GM18505 (cell line): ENCODE results near the gene LRRC8C.

ENCODE experiments used
- ATAC-seq: cut with Tn5 transposase; IDR thresholded peaks from one replicate; pipeline ENCODE4 v1.9.1; 2021; ENCODE audit not compliant: unreplicated experiment
- POLR2A ChIP-seq: IDR thresholded peaks from 4 replicates; pipeline ENCODE4 v1.6.1; 2011; ENCODE audit warnings: borderline replicate concordance; ENCODE audit not compliant: insufficient read depth, insufficient read length; ENCODE audit errors: extremely low read depth

Gene LRRC8C

DNA sequence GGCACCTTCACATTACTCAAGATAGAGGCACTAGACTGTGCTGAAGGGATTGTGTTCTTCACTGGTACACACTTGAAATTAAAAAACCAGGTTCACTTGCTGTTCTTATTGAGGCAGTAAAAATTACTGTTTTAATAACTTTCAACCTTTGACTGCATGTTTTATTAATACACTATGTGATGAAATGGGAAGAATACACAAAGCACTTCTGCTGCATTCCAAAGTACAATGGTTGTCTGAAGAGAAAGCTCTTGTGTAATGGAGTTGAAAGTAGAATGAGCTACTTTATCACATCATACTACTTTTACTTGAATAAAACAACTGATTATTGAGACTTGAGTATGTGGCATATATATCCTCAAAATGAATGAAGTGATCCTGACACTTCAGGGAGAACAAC lies 49.7 kb downstream of the LRRC8C start:
- TF ChIP-seq POLR2A = no peak
- no peak for ATAC-seq

DNA sequence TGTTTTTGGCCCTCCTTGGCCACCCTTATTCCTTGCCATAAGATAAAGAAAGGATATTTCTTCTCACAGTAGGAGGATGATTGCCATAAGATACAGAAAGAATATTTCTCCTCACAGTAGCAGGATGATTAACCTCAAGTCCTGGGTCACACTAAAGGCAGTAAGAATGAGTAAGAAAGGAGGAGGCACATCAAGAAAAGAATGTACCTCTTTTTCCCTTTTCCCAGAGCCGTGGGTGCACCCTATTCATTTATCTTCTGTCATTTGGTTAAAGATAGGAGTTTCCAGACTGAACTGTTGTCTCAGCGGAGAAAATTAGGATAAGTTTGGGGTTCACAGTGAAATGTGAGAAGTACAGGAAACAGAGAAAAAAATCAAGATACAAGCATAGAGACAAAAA lies 52.5 kb downstream of the LRRC8C start:
- ATAC-seq = no peak
- TF ChIP-seq POLR2A = no peak

DNA sequence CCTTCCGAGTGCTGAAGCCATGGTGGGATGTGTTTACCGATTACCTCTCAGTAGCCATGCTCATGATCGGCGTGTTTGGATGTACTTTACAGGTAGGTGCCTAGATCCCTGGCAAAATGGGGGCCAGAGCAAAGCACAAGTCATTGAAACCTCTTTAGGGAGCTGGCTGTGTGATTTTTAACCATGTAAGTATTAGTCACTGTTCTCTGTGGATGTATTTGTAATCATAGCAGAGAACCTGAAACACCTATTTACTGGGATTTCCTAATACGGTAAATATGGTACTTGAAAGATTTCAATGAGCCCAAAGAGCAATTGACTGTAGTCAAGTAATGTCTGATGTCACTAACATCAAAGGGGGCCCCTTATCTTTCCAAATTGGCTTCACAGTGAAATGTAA lies 53.6 kb downstream of the LRRC8C start:
- no peak for ATAC-seq
- TF ChIP-seq POLR2A = no peak

DNA sequence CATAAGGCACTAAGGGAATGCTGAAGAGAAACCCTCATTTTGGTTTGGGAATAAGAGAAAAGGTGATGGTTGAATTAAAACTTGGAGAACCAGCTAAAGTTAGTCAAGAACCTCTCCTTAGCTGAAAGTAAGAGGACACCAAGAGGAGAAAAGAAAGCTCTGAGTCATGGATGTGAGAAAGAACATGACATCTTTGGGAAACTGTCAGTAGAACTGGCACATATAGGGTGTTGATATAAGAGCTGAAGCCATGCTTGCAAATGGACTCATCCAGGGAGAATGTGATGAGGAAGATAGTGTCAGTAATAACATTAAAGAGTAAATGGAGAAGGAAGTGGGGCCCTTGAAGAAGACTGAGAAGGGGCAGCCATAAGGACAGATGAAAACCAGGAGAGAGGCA lies 54.3 kb downstream of the LRRC8C start:
- TF ChIP-seq POLR2A = no peak
- ATAC-seq = no peak

DNA sequence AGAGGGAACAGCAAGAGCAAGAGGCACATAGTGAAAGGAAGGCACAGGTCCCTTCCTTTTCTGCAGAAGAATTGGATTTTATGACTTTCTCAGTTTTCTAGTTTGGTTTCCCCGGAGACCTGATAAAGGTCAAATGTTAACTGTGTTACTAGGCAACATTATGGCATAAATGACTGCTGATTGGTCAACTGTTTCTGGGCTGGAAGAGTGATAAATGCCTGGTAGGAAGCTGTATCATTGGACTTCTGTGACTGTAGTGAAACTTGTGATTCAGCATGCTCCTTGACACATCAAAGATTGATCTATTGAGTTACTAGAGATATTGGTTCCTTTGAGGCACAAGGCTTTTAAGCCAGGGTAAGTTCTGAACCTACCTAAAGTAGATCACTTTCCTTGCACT lies 55.7 kb downstream of the LRRC8C start:
- no peak for TF ChIP-seq POLR2A
- ATAC-seq = no peak

DNA sequence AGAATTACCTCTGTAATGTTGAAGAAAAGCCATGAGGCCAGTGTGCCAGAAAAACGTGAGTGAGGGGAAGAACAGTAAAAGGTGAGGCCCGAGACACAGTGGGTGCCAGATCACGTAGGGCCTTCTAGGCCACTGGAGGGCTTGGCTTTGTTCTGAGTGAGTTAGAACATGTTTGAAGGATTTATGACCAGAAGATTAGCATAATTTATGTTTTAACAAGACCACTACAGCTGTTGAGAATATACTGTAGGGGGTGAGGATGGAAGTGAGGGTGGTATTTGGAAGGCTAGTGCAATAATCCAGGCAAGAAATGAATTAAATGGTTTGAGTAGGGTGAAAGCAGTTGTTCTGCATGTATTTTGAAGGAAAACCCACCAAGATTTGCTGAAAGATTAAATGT lies 56.3 kb downstream of the LRRC8C start:
- ATAC-seq = no peak
- no peak for TF ChIP-seq POLR2A

DNA sequence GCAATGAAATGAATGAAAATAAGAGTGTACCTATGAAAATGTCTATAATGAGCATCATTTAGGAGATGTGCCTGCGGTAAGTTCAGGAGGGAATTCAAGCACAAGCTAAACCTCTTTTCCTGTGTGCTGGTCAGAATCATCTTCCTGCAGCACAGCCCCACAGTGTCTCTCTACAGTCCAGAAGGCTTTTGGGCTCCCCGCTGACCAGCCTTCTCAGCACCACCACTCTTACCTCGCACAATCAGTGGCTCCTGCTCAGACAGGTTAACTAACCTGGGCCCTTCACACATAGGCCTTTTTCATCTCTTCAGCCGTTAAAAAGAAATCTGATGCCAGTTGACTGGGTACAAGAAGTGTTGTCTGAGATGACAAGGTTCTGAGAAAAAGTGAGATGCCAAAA lies 57.7 kb downstream of the LRRC8C start:
- ATAC-seq = no peak

DNA sequence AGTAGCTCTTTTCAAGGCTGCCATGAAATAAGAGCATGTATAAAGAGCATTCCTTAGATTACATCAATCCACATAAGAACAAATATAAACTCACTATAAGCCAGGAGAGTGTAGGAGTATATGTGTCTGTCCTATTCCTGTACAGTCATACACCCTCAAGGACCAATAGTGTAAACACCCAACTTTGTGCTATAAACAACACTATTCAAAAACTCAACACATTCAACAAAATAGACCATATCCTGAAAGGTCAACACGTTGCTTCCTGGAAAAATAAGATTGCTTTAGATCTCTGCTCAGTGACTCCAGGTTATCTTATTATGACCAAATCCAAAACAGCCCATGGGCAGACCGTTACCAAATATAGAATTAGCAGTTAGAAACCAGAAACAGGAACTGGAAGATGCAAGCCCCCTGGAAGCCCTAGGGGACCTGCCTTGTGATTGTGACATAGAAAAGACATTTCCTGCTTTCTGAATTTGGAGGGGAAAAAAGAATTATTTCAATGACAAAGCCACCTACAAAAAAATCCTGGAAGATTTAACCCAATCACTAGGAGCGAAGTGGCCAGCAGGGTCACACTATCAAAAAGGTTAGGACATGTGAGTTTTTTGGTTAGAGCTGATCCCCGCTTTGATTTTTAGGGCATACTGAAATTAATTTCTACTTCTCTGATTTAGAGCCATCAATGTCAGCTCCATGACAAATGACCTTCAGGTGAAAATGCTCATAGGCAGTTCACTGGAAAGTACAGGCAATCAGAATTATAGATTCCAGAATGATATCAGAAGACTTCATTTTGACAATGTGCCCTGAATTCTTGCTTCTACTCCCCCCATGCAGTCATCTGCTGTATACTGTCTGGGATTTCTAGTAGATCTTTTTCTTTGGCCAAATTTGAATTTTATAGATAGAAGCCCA lies 59.9 kb downstream of the LRRC8C start:
- no peak for TF ChIP-seq POLR2A
- ATAC-seq = peak; percentile 70

More for the DNA sequence above, 57.7 kb downstream of the LRRC8C start:
- TF ChIP-seq POLR2A = no peak

DNA sequence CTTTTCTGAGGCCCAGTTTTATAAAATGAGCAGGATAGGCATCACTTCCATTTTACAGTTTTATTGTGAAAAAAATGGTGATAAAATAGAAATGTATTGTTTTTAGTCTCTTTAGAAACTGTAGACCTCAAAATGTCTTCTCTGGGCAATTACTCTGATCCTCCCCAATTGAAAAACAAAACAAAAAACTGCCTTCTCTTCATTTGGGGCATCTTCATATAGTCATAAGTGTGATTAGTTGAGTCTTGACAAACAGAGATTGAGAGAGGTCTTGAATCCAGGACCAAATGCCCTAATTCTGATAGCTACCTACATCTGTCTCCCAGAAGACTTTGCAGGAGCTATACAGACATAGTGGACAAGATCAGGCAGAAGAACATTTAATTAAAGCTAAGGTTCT lies 62.9 kb downstream of the LRRC8C start:
- no peak for TF ChIP-seq POLR2A
- no peak for ATAC-seq

DNA sequence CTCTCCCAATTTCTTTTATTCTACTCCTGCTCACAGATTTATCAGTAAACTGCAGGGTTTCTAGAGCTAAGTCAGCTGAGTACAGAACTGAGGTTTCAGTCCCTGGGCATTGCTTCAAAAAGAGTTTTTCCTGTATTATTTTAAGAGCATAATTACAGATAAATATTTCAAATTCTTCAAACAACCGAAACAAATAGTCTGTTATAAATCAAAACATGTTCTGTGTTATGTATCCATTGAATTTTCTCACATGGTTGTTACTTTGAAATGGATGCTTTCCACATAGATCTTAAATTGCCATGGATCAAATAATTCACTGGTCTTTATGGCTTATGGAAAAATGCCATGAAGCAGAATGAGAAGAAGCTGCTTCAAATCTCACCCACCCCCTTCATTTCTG lies 64.5 kb downstream of the LRRC8C start:
- no peak for TF ChIP-seq POLR2A
- ATAC-seq = no peak

DNA sequence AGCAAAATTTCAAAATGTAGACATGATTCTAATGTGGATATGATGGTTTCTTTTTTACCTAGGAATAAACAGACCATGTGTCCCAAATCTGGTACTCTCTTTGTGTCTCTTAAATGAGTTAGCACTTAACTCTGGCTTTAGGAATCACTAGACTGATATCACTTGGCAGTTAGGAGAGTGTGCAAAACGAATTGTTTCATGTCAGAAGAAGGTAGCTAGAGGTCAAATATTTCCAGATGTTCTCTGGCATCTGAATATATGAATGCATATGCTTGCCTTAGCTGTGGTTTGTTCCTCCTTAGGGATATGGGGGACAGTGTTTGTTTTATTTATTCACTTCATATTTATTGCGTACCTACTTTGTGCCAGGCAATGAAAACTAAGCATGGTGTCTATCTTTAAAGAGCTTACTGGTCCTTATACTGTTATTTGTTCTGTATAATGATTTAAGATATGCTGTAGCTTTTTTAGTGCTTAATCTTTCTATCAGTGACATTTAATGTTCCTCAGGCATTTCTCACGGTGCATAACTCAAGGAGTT lies 65.2 kb downstream of the LRRC8C start:
- no peak for TF ChIP-seq POLR2A
- ATAC-seq = no peak

DNA sequence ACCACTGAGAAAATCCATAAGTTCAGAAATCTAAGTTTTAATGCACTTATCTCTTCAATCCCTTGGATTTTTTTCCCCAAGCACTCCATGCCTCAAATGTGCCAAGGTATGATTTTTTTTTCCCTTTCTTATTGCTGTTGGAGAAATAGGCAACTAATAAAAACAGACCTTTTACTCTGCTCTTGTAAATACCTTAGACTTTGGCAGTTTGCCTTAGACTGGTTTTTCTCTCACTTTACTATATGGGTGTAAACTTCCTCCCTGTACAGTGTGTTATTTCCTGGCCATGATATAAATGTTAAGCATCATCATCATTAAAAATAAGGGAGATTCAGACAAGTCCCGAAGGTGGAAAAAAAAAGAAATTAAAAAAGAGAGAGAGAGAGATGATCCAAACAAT lies 65.7 kb downstream of the LRRC8C start:
- no peak for TF ChIP-seq POLR2A

DNA sequence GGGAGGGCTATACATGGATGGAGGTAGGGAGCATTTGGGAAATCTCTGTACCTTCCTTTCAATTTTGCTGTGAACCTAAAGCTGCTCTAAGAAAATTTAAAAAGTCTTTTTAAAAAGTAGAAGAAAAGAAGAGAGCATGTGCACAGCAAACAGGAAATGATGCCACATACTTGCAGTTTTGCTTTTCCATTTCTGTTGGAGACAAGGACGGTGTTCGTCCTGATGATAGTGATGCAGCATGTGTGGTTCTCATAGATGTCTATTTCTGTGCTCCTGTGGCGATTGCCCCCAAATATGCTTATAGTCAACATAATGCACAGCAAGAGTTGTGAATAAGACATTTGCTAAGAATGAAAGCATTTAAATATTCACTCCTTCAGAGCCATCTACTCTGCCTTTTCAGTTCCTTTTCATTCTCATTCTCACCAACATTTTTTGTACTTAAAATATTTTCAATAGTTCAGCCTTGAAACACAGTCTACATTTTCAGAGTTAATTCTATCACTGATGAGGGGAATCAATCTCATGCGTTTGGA lies 66.6 kb downstream of the LRRC8C start:
- TF ChIP-seq POLR2A = no peak
- no peak for ATAC-seq

More for the DNA sequence above, 65.7 kb downstream of the LRRC8C start:
- ATAC-seq = no peak

DNA sequence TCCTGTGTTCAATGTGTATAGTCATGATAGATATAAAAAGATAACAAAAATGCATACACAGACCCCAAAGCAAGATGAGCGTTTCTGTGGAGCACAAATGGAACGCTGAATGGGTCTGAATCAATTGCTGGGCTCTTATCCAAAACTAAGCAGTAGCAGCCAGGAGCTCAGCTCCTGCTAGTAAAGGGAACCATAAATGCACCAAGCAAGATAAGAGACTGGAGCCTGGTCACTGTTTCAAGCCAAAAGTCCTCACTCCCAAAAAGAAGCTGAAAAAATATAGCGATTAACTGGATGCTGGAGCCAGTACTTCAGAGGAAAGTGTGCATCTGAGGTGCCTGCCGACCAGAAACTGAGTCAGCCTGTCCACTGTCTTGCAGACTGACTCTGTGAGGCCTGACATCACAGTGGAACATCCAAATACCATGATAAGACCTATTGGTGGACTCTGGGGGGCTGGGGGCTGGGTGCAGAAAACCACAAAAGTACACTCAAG lies 68.9 kb downstream of the LRRC8C start:
- TF ChIP-seq POLR2A = no peak

More for the DNA sequence above, 68.9 kb downstream of the LRRC8C start:
- ATAC-seq = no peak
